Activated naive CD8-positive, alpha-beta T cell treated with anti-CD3 and anti-CD28 coated beads, Interleukin-2, amount 50 U/mL, for 24 hours (primary cell): ENCODE data around the gene TST.
"Not testable (repeated sequence)": the region's sequence is repeated elsewhere in the genome, so short reads cannot be mapped to it uniquely, and the experiment has no call there.

Source experiments
- ATAC-seq: fragments of 150-1000 bp; cut with Tn5 transposase; one replicate; pipeline ENCODE4 v1.10.0; 2021
- DNase-seq: peaks from one replicate; pipeline ENCODE4 v3.0.0; 2021
- H3K27ac Mint-ChIP-seq: one replicate; pipeline ENCODE4 v1.8.0; 2021; ENCODE audit warnings: mild to moderate bottlenecking, mixed read lengths
- H3K27me3 Mint-ChIP-seq: one replicate; pipeline ENCODE4 v1.8.0; 2021; ENCODE audit warnings: mixed read lengths
- H3K36me3 Mint-ChIP-seq: one replicate; pipeline ENCODE4 v1.8.0; 2021; ENCODE audit warnings: low read depth, mixed read lengths
- H3K4me1 Mint-ChIP-seq: one replicate; pipeline ENCODE4 v1.8.0; 2021; ENCODE audit warnings: mixed read lengths
- H3K4me3 Mint-ChIP-seq: one replicate; pipeline ENCODE4 v1.8.0; 2021; ENCODE audit warnings: mild to moderate bottlenecking, moderate library complexity, mixed read lengths
- H3K9me3 Mint-ChIP-seq: one replicate; pipeline ENCODE4 v1.8.0; 2021; ENCODE audit warnings: mixed read lengths

Gene TST

DNA sequence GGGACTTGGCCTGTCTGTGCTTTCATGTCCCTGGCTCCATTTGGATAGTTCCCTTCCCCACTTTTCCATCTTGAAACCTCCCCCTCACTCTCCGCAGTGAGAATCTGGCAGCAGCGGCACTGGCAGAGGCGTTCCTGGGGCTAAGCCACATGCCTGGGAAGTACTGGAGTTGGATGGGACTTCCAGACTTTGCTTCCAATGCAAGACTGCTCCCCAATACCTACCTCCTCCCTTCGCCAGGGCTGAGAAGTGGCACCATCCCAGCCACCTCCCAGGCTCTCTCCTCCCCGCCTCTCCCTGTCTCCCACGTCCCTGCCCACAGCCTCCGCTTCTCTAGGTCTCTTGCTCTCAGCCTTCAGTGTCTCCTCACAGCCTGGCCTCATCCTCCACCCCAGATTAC lies 16.6 kb downstream of the TST start:
- Mint-ChIP-seq H3K36me3 (no peaks in the 10 kb centered on the region), H3K27ac (no peak overlapping the region), H3K4me1 (no peaks in the 10 kb centered on the region), H3K4me3 (no peak overlapping the region), H3K9me3 (no peaks in the 10 kb centered on the region), H3K27me3 (peaks cover 15% of the 10 kb centered on the region)
- no peak for ATAC-seq
- no peak for DNase-seq

DNA sequence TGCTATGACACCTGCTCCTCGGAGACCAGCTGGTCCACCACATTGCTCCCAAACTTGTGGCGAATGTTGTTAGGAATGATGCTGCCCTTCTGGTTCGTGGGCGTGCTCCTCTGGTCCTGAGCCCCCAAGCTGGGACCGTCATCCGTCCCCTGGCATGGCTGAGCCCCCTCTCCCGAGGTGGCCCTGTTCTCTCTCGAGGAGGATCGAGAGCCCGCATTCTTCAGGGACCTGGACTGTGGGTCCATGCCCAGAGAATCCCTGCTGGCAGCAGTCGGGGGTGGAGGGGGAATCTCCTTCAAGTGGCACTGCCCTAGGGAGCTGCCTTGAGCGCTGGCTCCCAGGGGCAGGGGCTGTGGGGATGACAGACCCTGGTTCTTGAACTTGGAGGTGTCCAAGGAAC lies 17.4 kb downstream of the TST start:
- Mint-ChIP-seq H3K27ac (no peak overlapping the region), H3K36me3 (no peaks in the 10 kb centered on the region), H3K4me1 (no peaks in the 10 kb centered on the region), H3K4me3 (no peak overlapping the region), H3K27me3 (peaks cover 15% of the 10 kb centered on the region), H3K9me3 (no peaks in the 10 kb centered on the region)
- DNase-seq = no peak
- no peak for ATAC-seq

DNA sequence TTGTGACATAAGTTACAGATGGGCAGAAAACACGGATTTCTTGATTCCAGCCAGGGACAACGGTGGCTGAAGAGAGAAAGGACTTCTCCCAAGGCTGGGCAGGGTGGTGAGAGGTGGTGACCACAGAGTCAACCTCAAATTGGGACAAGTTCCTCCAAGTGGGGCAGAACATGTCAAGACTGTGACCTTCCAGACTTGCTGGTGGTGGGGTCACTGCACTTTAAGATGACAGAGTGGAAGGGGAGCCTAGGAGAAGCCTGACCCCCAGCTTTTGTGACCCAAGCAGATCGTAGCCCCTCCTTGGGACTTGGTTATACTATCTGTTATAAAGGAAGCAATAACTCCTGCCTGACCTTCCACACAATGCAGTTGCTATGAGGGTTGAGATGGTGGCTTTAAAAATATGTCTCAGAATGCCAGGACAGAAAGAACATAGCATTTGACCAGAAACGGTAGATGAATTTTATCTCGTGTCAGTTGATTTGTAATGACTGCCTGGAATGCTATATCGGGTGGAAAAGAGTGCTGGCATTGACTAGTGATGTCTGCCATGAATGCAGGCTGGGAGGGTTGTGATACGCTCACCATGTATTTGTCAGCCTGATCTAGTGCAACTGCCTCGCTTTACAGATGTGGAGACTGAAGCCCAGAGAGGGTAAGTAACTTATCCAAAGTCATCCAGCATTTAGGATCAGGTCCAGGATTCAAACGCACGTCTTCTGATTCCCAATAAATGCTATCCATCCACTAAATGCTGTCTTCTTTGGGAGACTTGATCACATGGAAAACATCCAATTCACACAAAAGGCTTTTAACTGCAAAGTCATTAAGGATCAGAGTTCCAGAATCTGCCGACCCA lies 18.3 kb downstream of the TST start:
- no peak for ATAC-seq
- Mint-ChIP-seq H3K4me1 (no peaks in the 10 kb centered on the region), H3K9me3 (no peaks in the 10 kb centered on the region), H3K27me3 (peaks cover 9% of the 10 kb centered on the region), H3K27ac (no peak overlapping the region), H3K4me3 (no peak overlapping the region), H3K36me3 (no peaks in the 10 kb centered on the region)
- DNase-seq = no peak

DNA sequence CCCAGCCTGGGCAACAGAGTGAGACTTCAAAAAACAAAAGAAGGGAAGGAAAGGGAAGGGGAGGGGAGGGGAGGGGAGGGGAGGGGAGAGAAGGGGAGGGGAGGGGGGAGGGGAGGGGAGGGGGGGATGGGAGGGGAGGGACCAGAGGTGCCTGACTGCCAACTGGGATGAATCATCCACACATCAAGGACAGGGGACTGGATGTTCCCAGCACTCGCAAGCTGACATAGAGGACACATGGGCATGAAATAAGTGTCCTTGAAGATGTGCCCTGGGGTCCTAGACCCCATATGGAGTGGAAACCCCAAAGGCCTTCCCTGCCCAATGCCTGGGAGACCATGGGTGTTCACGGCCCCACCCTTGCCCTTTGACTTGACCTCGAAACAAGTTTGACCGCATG lies 19.8 kb downstream of the TST start:
- Mint-ChIP-seq H3K4me1 (no peaks in the 10 kb centered on the region), H3K27me3 (peaks cover 7% of the 10 kb centered on the region), H3K36me3 (no peaks in the 10 kb centered on the region), H3K27ac (no peak overlapping the region), H3K4me3 (no peak overlapping the region), H3K9me3 (no peaks in the 10 kb centered on the region)
- DNase-seq (no peak), ATAC-seq (no peak)

DNA sequence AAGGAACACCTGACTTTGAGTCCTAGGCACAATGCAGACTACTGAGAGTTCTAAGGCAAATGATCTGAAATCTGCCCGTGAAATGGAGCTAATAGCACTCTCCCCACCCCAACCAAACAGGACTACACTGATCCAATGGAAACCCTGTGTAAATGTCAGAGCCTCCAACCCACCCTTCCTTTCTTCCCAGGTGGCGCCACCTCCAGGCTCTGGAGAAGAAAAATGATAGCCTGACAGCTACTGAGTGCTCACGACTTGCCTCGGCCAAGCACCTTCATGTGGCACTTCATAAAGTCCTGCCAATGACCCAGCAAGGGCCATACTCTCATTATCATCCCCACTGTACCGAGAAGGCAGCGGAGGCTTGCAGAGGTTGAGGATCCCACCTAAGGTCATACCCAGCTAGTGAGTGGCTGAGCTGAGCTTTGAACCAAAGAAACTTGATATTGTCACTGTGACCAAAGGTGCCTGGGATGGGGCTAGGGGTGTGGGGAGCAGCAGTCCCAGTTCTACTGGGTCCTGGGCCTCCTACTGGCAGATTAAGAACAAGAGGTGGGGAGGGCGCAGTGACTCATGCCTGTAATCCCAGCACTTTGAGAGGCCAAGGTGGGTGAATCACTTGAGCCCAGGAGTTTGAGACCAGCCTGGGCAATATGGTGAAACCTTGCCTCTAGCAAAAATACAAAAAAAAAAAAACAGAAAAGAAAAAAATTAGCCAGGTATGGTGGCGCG lies 20.5 kb downstream of the TST start:
- peaks cover 7% of the 10 kb centered on the region for H3K27me3 Mint-ChIP-seq
- no peak overlapping the region for H3K4me3 Mint-ChIP-seq
- no peak for ATAC-seq
- DNase-seq = no peak
- no peaks in the 10 kb centered on the region for H3K4me1 Mint-ChIP-seq
- H3K36me3 Mint-ChIP-seq = no peaks in the 10 kb centered on the region
- no peaks in the 10 kb centered on the region for H3K9me3 Mint-ChIP-seq
- no peak overlapping the region for H3K27ac Mint-ChIP-seq

DNA sequence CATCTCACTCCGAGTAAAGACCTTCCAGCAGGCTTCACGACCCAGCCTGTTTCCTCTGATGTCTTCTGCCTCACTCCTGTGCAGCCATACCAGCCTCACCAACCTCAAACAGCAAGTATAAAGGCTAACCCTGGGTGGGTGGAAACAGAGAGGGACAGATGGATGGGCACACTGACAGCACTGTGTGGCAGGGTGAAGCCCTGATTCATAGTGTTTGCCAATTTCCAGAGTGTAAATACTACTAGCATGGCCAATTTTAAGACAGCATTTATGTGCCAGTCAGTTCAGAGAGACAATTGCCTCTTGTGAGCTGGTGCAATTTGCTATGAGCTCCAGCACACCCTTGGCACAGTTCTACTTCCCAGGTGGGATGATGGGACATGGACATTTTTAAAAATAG lies 21.5 kb downstream of the TST start:
- peaks cover 8% of the 10 kb centered on the region for H3K27me3 Mint-ChIP-seq
- H3K4me1 Mint-ChIP-seq = no peaks in the 10 kb centered on the region
- H3K4me3 Mint-ChIP-seq = no peak overlapping the region
- ATAC-seq (no peak), DNase-seq (no peak)
- H3K36me3 Mint-ChIP-seq = no peaks in the 10 kb centered on the region
- no peak overlapping the region for H3K27ac Mint-ChIP-seq
- H3K9me3 Mint-ChIP-seq = no peaks in the 10 kb centered on the region

DNA sequence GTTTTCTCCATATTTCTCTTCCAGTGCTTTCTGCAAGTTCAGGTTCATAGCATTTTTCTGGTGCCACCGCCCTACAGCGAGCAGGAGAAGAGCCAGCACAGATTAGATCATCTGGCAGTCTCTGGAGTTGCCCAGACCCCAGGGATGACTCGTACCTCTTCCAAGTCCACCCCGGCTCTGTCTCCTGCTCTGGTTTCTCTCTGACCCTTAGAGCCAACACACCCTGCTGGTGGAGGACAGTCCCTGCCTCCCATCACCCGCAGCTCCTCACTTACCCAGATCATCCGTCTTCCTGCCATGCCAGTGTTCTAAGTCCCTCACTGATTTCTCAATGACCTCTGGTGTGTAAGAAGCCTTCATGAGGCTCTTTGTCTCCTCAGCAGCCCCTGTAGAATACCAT lies 28.0 kb downstream of the TST start:
- Mint-ChIP-seq H3K9me3 (peaks cover 2% of the 10 kb centered on the region), H3K4me1 (no peaks in the 10 kb centered on the region), H3K27ac (no peak overlapping the region), H3K4me3 (no peak overlapping the region), H3K27me3 (peaks cover 33% of the 10 kb centered on the region), H3K36me3 (peaks cover 1% of the 10 kb centered on the region)
- DNase-seq = no peak
- no peak for ATAC-seq

DNA sequence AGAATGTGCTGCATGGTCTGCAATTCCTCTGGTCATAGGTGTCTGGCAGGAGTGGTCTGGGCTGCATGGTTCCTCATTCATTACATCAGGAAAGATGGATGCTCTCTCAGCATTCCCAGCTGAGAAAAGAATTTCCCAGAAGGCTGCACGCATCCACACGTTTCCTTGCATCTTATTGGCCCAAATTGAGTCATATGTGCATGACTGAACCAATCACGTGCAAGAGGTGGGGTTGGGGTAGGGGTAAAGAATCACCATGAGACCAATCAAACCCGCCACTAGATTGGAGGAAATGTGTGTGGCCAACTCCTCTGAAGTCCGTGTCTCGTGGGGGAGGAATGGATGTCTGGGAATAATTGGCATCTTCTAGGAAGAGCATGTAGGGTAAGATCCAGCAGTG lies 28.8 kb downstream of the TST start:
- Mint-ChIP-seq H3K9me3 (peaks cover 9% of the 10 kb centered on the region), H3K27me3 (peaks cover 37% of the 10 kb centered on the region), H3K4me1 (no peaks in the 10 kb centered on the region), H3K36me3 (peaks cover 3% of the 10 kb centered on the region), H3K4me3 (no peak overlapping the region), H3K27ac (no peak overlapping the region)
- DNase-seq = no peak
- no peak for ATAC-seq

DNA sequence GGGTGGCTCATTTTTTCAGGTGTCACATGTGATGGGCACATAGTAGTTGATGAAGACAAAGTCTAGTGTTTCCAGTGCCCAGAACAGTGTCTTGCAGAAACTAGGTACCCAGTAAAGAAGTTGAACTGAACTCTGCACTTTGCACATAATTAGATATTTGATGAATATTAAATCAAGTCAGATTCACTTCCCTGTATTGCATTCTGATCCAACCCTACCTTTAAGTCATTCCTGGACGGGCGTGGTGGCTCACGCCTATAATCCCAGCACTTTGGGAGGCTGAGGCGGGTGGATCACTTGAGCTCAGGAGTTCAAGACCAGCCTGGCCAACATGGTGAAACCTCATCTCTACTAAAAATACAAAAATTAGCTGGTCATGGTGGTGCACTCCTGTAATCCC lies 30.2 kb downstream of the TST start:
- H3K36me3 Mint-ChIP-seq, H3K4me1 Mint-ChIP-seq, DNase-seq, H3K4me3 Mint-ChIP-seq, H3K27ac Mint-ChIP-seq, ATAC-seq: not testable (repeated sequence)
- Mint-ChIP-seq H3K27me3 (peaks cover 35% of the 10 kb centered on the region), H3K9me3 (peaks cover 10% of the 10 kb centered on the region)

DNA sequence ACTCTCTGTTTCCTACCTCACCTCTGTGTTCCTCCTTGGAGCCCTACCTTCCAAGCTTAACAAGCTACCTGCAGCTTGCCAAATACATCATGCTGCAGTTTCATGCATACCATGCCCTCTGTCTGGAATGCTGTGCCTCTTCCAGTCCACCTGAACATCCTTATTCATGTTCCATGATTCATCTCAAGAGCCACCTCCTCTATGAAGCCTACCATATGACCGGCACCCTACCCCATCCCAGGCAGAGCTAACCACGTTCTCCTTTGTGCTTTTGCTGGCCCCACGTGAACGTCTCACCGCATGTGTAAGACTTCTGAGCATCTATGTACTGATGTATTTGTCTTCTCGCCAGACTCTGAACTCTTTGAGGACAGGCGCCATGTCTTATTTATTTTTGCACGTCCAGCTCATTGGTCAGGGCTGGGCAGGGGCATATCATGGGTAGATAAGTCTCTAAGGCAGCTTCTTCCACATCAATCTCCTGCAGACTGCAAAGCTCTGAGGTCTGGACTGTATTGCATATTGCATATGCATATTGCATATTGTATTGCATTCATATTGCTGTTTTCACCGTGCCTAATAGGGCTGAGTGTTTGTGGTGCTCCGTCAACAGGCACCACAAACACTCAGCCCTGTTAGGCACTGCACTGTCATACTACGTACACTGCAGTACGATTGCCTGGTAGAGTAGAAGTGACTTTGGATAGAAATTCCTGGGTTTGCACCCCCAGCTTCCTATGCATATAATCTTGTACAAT lies 31.0 kb downstream of the TST start:
- Mint-ChIP-seq H3K4me1 (no peaks in the 10 kb centered on the region), H3K27me3 (peaks cover 33% of the 10 kb centered on the region), H3K36me3 (peaks cover 3% of the 10 kb centered on the region), H3K4me3 (no peak overlapping the region), H3K27ac (no peak overlapping the region), H3K9me3 (peaks cover 10% of the 10 kb centered on the region)
- DNase-seq (no peak), ATAC-seq (no peak)

DNA sequence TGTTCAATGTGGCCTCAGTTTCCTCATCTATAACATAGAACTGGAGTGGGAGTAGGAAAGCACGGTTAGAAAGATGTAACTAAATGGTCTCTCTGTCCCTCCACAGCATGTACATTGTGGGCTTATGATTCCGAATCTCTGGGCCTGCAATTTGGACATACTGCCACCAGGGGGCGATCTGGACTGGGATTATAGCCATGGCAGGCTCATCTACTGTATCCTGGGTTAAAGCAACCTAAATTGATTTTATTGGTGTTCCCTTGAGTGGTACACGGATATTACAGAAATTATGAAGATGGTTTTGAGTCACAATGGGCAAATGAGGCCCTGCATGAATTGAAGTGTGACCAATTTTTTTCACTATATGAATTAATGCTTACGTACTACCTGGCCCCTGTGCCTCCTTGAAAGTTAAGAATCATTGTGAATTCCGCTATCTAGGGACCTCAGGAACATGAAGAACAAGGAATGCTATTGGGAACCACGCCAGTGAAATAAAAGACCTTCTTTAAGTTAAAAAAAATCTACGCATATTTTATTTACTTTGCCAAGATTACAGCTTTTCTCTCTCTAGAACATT lies 32.9 kb downstream of the TST start:
- DNase-seq (peak; percentile 61), ATAC-seq (no peak)
- Mint-ChIP-seq H3K4me3 (no peak overlapping the region), H3K27me3 (peaks cover 25% of the 10 kb centered on the region), H3K9me3 (peaks cover 10% of the 10 kb centered on the region), H3K4me1 (no peaks in the 10 kb centered on the region), H3K36me3 (peaks cover 3% of the 10 kb centered on the region), H3K27ac (no peak overlapping the region)

DNA sequence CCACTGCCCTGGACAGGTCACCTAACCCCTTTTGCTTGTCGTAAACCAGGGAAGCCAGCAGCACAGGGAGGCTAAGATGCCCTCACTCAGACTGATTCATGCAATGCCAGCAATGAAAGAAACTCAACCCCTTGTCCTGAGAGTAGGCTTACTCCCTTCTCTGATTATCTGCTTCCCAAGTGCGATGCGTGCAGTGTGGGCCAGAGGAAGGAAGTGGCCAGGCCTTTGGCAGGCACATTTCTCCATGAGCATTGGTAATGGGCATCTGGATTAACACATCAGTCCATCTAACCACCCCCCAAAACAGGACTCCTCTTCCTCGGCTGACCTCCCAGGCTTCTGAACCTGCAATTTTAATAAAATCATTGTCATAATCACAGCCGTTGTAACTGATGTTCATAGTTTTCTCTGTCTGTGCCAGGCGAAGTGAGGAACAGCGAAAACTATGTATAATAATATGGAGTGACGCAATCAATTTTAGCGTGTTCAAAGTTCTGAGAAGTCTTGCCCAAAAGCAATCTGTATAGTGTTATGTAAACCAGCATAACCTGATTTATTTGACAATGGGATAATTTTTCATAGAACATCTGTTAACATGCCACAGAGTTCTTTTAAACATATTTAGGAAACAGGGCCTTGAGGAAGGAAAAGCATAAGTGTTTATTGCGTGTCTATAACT lies 33.9 kb downstream of the TST start:
- Mint-ChIP-seq H3K9me3 (peaks cover 10% of the 10 kb centered on the region), H3K27me3 (peaks cover 17% of the 10 kb centered on the region), H3K36me3 (peaks cover 3% of the 10 kb centered on the region), H3K4me3 (no peak overlapping the region), H3K4me1 (no peaks in the 10 kb centered on the region), H3K27ac (no peak overlapping the region)
- no peak for DNase-seq
- no peak for ATAC-seq

DNA sequence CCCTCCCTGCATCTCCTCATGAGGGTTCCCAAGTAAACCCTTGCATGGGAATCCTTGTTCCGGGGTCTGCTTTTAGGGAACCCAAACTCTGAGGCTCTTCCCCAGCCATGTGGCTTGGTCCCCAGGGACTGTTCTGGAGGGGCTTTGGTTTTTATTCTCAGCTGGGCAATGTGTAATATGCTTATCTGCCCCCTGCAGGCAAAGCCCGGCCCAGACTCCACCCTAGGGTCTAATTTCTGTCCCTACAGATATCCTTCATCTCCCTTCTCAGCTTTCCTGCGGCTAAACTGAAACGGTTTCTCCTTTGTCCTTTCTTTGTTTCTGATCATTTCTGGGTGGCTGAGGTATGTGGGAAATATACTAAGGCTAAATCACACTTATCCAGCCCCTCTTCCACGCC lies 37.1 kb downstream of the TST start:
- no peak for DNase-seq
- H3K9me3 Mint-ChIP-seq = peaks cover 10% of the 10 kb centered on the region
- H3K4me3 Mint-ChIP-seq = no peak overlapping the region
- H3K27ac Mint-ChIP-seq = no peak overlapping the region
- peaks cover 10% of the 10 kb centered on the region for H3K4me1 Mint-ChIP-seq
- no peak for ATAC-seq
- peaks cover 6% of the 10 kb centered on the region for H3K27me3 Mint-ChIP-seq
- peaks cover 3% of the 10 kb centered on the region for H3K36me3 Mint-ChIP-seq

DNA sequence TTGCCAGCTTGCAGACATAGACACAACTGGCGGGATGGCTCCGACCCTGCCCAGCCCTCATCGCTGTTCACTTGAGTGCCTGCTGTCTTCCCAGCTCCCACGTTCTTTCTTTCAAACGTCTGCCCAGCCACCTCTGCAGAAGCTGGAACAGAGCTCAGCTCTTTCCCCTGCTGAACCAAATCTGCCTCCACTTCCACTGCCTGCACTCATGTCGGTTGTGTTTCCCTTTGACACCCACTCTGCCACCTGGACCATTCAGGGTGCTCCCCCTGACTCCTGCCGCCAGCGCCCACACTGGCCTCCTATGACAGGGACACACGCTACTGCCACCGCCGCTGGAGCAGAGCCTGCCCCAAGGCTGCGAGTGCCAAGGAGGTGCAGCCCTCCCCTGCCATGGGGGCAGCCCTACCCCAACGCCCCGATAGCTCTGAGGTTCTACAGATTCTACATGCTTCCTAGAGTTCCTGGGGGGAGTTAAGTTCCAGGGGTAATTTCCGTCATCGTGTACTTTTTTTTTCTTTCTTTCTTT lies 37.9 kb downstream of the TST start:
- H3K27me3 Mint-ChIP-seq = peaks cover 6% of the 10 kb centered on the region
- H3K9me3 Mint-ChIP-seq = peaks cover 9% of the 10 kb centered on the region
- H3K4me3 Mint-ChIP-seq = no peak overlapping the region
- peaks cover 3% of the 10 kb centered on the region for H3K36me3 Mint-ChIP-seq
- ATAC-seq (no peak), DNase-seq (no peak)
- H3K4me1 Mint-ChIP-seq = peaks cover 10% of the 10 kb centered on the region
- H3K27ac Mint-ChIP-seq = no peak overlapping the region
